Measurements from ENCODE around the gene CLEC4C.

CLEC4C gene

GRCh38 chr12:7681535-7681934, 65.6 kb downstream of the CLEC4C start:
- Histone ChIP-seq H3K9me3 (ENCODE audit: control insufficient read depth, insufficient read depth, low read length) (no peaks in the 10 kb centered on the region), H3K27me3 (ENCODE audit: control insufficient read depth, low read length) (no peaks in the 10 kb centered on the region)
- TF ChIP-seq, protein P1, sequence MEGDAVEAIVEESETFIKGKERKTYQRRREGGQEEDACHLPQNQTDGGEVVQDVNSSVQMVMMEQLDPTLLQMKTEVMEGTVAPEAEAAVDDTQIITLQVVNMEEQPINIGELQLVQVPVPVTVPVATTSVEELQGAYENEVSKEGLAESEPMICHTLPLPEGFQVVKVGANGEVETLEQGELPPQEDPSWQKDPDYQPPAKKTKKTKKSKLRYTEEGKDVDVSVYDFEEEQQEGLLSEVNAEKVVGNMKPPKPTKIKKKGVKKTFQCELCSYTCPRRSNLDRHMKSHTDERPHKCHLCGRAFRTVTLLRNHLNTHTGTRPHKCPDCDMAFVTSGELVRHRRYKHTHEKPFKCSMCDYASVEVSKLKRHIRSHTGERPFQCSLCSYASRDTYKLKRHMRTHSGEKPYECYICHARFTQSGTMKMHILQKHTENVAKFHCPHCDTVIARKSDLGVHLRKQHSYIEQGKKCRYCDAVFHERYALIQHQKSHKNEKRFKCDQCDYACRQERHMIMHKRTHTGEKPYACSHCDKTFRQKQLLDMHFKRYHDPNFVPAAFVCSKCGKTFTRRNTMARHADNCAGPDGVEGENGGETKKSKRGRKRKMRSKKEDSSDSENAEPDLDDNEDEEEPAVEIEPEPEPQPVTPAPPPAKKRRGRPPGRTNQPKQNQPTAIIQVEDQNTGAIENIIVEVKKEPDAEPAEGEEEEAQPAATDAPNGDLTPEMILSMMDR (IDR thresholded peaks at IDR 0.05; ENCODE audit: low read depth, low read length, poor library complexity, severe bottlenecking): no peak
- TF ChIP-seq EZH2phosphoT487 (IDR thresholded peaks at IDR 0.05; ENCODE audit: borderline replicate concordance, low read length): no peak

More at GRCh38 chr12:7681535-7681934, 65.6 kb downstream of the CLEC4C start:
- H3F3A ChIP-seq (ENCODE audit: control insufficient read depth, insufficient read depth): no peaks in the 10 kb centered on the region
- H3K79me2 ChIP-seq (ENCODE audit: control insufficient read depth, low read length): no peaks in the 10 kb centered on the region
- H3K9me2 ChIP-seq (replicated peaks; ENCODE audit: control insufficient read depth, low read length): no peaks in the 10 kb centered on the region
- no peak overlapping the region for H3K4me2 ChIP-seq (ENCODE audit: low read length)
- H4K20me1 ChIP-seq (ENCODE audit: control insufficient read depth, insufficient read depth, low read depth, low read length): no peaks in the 10 kb centered on the region
- no peaks in the 10 kb centered on the region for H3K36me3 ChIP-seq (ENCODE audit: control insufficient read depth, low read length)
- H3K4me1 ChIP-seq (ENCODE audit: control insufficient read depth, low read length): no peaks in the 10 kb centered on the region
- no peak overlapping the region for H3K27ac ChIP-seq (ENCODE audit: low read depth, low read length)
- H3K4me3 ChIP-seq (ENCODE audit: low read length): no peak overlapping the region
